ENCODE results near the gene ICAM3. TPM values are rescaled to one million over a fixed set of nuclear protein-coding genes. Genes with fewer than 3 reads are reported as not detected.

The ICAM3 gene
- total RNA-seq, 1 experiment from 2014 or later: 28.3 TPM

DNA sequence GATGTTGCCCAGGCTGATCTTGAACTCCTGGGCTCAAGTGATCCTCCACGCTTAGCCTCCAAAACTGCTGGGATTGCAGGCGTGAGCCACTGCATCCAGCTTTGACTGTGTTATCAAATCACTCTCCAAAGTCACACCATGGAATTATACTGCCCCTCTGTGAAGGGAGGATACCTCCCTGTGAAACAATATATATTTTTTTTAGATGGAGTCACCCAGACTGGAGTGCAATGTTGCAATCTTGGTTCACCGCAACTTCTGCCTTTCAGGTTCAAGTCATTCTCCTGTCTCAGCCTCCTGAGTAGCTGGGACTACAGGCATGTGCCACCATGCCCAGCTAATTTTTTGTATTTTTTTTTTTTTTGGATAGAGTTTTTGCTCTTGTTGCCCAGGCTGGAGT lies 33.3 kb upstream of the ICAM3 start:
- H3K9ac ChIP-seq (ENCODE audit: extremely low read depth, insufficient read length, low read length): no peak overlapping the region
- H3K79me2 ChIP-seq (ENCODE audit: insufficient read depth, low read length): no peaks in the 10 kb centered on the region
- no peak overlapping the region for H2AK5ac ChIP-seq (ENCODE audit: insufficient read length, low read length)
- H3K4me3 Mint-ChIP-seq: no peak overlapping the region
- no peak overlapping the region for H4K5ac ChIP-seq (ENCODE audit: insufficient read length, low read depth, low read length)
- H2BK5ac ChIP-seq (ENCODE audit: insufficient read length, low read length): no peak overlapping the region
- no peak overlapping the region for H3K27ac Mint-ChIP-seq
- H4K8ac ChIP-seq (replicated peaks; ENCODE audit: insufficient read length, low read depth, low read length): no peak overlapping the region
- H2BK15ac ChIP-seq (ENCODE audit: low read depth, low read length): no peak overlapping the region
- H3K18ac ChIP-seq (ENCODE audit: insufficient read length, low read depth, low read length): no peak overlapping the region
- H3K14ac ChIP-seq (ENCODE audit: insufficient read depth, low read length): no peak overlapping the region
- H3K4me1 Mint-ChIP-seq: no peaks in the 10 kb centered on the region
- no peaks in the 10 kb centered on the region for H3K27me3 ChIP-seq (ENCODE audit: insufficient read depth, low read length)
- no peak overlapping the region for H2BK120ac ChIP-seq (ENCODE audit: low read depth, low read length, poor library complexity, severe bottlenecking)
- no peak overlapping the region for H3K23ac ChIP-seq (ENCODE audit: insufficient read length, low read depth, low read length)
- no peaks in the 10 kb centered on the region for H3K4me1 ChIP-seq (ENCODE audit: insufficient read depth, low read length)
- no peaks in the 10 kb centered on the region for H3K79me1 ChIP-seq (ENCODE audit: insufficient read depth, low read depth, low read length, poor library complexity, severe bottlenecking)
- H3K56ac ChIP-seq (ENCODE audit: insufficient read length, low read depth, low read length): no peak overlapping the region
- no peak for DNase-seq
- no peak overlapping the region for H3T11ph ChIP-seq (ENCODE audit: low read length)
- no peaks in the 10 kb centered on the region for H4K20me1 ChIP-seq (ENCODE audit: control insufficient read depth, insufficient read depth, insufficient read length)
- no peaks in the 10 kb centered on the region for H3K23me2 ChIP-seq (ENCODE audit: insufficient read length, low read depth, low read length, poor library complexity, severe bottlenecking)
- no peak overlapping the region for H3K4me2 ChIP-seq (ENCODE audit: insufficient read depth, insufficient read length, low read length)
- no peaks in the 10 kb centered on the region for H3K9me3 Mint-ChIP-seq
- H2BK12ac ChIP-seq (ENCODE audit: insufficient read length, low read depth, low read length): no peak overlapping the region
- no peak overlapping the region for H3K27ac ChIP-seq (ENCODE audit: insufficient read length, low read depth, low read length)
- H3K27me3 Mint-ChIP-seq (ENCODE audit: low read depth): no peaks in the 10 kb centered on the region
- TF ChIP-seq, protein P1, sequence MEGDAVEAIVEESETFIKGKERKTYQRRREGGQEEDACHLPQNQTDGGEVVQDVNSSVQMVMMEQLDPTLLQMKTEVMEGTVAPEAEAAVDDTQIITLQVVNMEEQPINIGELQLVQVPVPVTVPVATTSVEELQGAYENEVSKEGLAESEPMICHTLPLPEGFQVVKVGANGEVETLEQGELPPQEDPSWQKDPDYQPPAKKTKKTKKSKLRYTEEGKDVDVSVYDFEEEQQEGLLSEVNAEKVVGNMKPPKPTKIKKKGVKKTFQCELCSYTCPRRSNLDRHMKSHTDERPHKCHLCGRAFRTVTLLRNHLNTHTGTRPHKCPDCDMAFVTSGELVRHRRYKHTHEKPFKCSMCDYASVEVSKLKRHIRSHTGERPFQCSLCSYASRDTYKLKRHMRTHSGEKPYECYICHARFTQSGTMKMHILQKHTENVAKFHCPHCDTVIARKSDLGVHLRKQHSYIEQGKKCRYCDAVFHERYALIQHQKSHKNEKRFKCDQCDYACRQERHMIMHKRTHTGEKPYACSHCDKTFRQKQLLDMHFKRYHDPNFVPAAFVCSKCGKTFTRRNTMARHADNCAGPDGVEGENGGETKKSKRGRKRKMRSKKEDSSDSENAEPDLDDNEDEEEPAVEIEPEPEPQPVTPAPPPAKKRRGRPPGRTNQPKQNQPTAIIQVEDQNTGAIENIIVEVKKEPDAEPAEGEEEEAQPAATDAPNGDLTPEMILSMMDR (conservative IDR thresholded peaks at IDR 0.05): no peak
- H3K36me3 Mint-ChIP-seq (ENCODE audit: insufficient read depth in 1 of 3, low read depth in 3 of 3): peaks cover 21 to 36% (median 36%) of the 10 kb centered on the region in 3 experiments
- no CpG with 5 or more reads among the region's 3 CpGs for WGBS (ENCODE audit: extremely low coverage, insufficient read length, low lambda C conversion rate)
- no peak overlapping the region for H4K91ac ChIP-seq (ENCODE audit: insufficient read length, low read depth, low read length)
- H2BK20ac ChIP-seq (ENCODE audit: low read depth, low read length, poor library complexity, severe bottlenecking): no peak overlapping the region
- H3K9me3 ChIP-seq (ENCODE audit: control insufficient read depth, low read depth, low read length): no peaks in the 10 kb centered on the region
- H2AFZ ChIP-seq (ENCODE audit: low read length): no peak overlapping the region
- H3K4ac ChIP-seq (ENCODE audit: low read depth, low read length): no peak overlapping the region

Measured in H9 (cell line).